DND-41 (cell line): Measurements from ENCODE around the gene DTX1.

Source experiments
- ATAC-seq: fragments of 200-7000 bp; cut with Tn5 transposase; 3 replicates; pipeline ENCODE4 v1.9.1; 2021; ENCODE audit warnings: low read depth; ENCODE audit not compliant: insufficient read depth
- DNase-seq: peaks from one replicate; pipeline ENCODE4 v3.0.0-alpha.2; 2020
- H2AFZ ChIP-seq: 2 replicates; pipeline ENCODE4 v1.6.0; 2012; ENCODE audit warnings: low read depth, low read length
- H3K27ac ChIP-seq: 2 replicates; pipeline ENCODE4 v1.5.1; 2012; ENCODE audit warnings: low read length, inconsistent platforms
- H3K27me3 ChIP-seq: fragments of 200-600 bp; sonication (generic); 2 replicates; pipeline ENCODE4 v1.6.0; 2012; ENCODE audit warnings: low read length, mild to moderate bottlenecking, inconsistent platforms; ENCODE audit not compliant: insufficient read depth, poor library complexity
- H3K36me3 ChIP-seq: 2 replicates; pipeline ENCODE4 v1.5.1; 2012; ENCODE audit warnings: low read length, inconsistent platforms; ENCODE audit not compliant: insufficient read depth
- H3K4me1 ChIP-seq: 2 replicates; pipeline ENCODE4 v1.5.1; 2012; ENCODE audit warnings: mild to moderate bottlenecking, low read length; ENCODE audit not compliant: insufficient read depth
- H3K4me2 ChIP-seq: 2 replicates; pipeline ENCODE4 v1.6.0; 2012; ENCODE audit warnings: mild to moderate bottlenecking, moderate library complexity, low read length, inconsistent platforms; ENCODE audit not compliant: insufficient read depth
- H3K4me3 ChIP-seq, 2 experiments: fragments of 200-600 bp in 1 of 2; shearing (Covaris generic) in 1 of 2; 2 replicates each; pipeline ENCODE4 v1.5.1; 2012 to 2016; ENCODE audit warnings: inconsistent platforms in 2 of 2, low read length in 2 of 2, mild to moderate bottlenecking in 2 of 2, low read depth in 1 of 2, moderate library complexity in 1 of 2
- H3K79me2 ChIP-seq: 2 replicates; pipeline ENCODE4 v1.6.0; 2012; ENCODE audit warnings: low read length, inconsistent platforms; ENCODE audit not compliant: insufficient read depth
- H3K9ac ChIP-seq: 2 replicates; pipeline ENCODE4 v1.6.0; 2012; ENCODE audit warnings: low read depth, mild to moderate bottlenecking, inconsistent platforms, low read length, moderate library complexity
- H3K9me3 ChIP-seq: 2 replicates; pipeline ENCODE4 v1.5.1; 2012; ENCODE audit warnings: low read length, moderate library complexity, mild to moderate bottlenecking, inconsistent platforms; ENCODE audit not compliant: insufficient read depth, severe bottlenecking
- H4K20me1 ChIP-seq: 2 replicates; pipeline ENCODE4 v1.6.0; 2012; ENCODE audit warnings: low read length; ENCODE audit not compliant: insufficient read depth
- CTCF ChIP-seq: IDR thresholded peaks from 2 replicates; pipeline ENCODE4 v1.5.1; 2012; ENCODE audit warnings: borderline replicate concordance, low read length, moderate library complexity, mild to moderate bottlenecking; ENCODE audit not compliant: poor library complexity, severe bottlenecking; ENCODE audit errors: extremely low read depth
- EZH2 ChIP-seq: IDR thresholded peaks from 3 replicates; pipeline ENCODE4 v1.6.1; 2012; ENCODE audit warnings: borderline replicate concordance, low read depth, mild to moderate bottlenecking, moderate library complexity, low read length, inconsistent platforms; ENCODE audit not compliant: severe bottlenecking

Gene DTX1

GRCh38 chr12:113059071-113059595, 2.6 kb downstream of the DTX1 start:
- Histone ChIP-seq H3K4me1 (peaks cover 87% of the 10 kb centered on the region), H4K20me1 (peaks cover 59% of the 10 kb centered on the region), H3K9me3 (no peaks in the 10 kb centered on the region), H3K27me3 (no peaks in the 10 kb centered on the region), H3K27ac (peak overlapping the region; percentile 93), H2AFZ (no peak overlapping the region), H3K4me3 (peak overlapping the region; percentile 74 to 84), H3K36me3 (peaks cover 68% of the 10 kb centered on the region), H3K9ac (peak overlapping the region; percentile 86), H3K4me2 (peak overlapping the region; percentile 82), H3K79me2 (peaks cover 100% of the 10 kb centered on the region)
- no peak for TF ChIP-seq CTCF
- TF ChIP-seq EZH2 = no peak
- DNase-seq (peak; percentile 68), ATAC-seq (peak; percentile 19)

DNA sequence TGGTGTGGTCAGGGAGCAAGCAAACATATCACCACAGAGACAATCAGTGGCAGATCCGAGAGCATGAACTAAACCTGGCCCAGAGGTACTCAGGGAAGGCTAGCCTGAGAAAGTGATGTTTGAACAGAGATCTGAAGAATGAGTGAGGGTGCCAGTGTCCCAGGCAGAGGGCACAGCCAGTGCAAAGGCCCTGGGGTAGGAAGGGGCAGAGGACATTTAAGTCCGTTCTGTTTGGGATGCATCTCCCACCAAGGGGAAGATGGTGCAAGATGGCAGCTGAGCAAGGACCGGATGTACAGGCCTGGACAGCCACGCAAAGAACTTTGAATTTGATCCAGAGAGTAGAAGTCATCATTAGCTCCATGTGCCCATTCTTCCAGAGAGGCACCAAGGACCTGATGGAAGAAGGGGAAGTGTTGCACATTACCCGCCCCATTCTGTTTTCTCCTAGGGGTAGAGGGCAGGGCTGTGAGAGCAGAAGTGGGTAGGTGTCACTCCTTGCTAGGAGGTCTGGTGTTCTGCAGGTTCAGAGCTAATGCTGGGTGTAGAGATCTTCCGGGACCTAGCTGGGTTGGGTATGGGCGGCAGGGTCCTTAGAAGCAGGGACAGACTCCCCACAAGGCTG, 3.9 kb downstream of the DTX1 start:
- Histone ChIP-seq H3K4me1 (peaks cover 87% of the 10 kb centered on the region), H2AFZ (no peak overlapping the region), H3K27ac (peak overlapping the region; percentile 93), H3K36me3 (peaks cover 81% of the 10 kb centered on the region), H3K79me2 (peaks cover 100% of the 10 kb centered on the region), H3K9ac (peak overlapping the region; percentile 86), H3K9me3 (no peaks in the 10 kb centered on the region), H3K4me3 (peak overlapping the region; percentile 74 to 84; a peak in 3 of 4 replicates), H4K20me1 (peaks cover 72% of the 10 kb centered on the region), H3K27me3 (no peaks in the 10 kb centered on the region), H3K4me2 (peak overlapping the region; percentile 82)
- TF ChIP-seq CTCF (no peak), EZH2 (no peak)
- DNase-seq (peak; percentile 46), ATAC-seq (no peak)

- H3K9me3 ChIP-seq = no peaks in the 10 kb centered on the region
- no peak for TF ChIP-seq EZH2
- peak; percentile 6 for TF ChIP-seq CTCF
- H3K4me2 ChIP-seq = peak overlapping the region; percentile 82
- peaks cover 86% of the 10 kb centered on the region for H3K4me1 ChIP-seq
- no peak overlapping the region for H2AFZ ChIP-seq
- peaks cover 100% of the 10 kb centered on the region for H3K79me2 ChIP-seq
- peak overlapping the region; percentile 93 for H3K27ac ChIP-seq
- peak overlapping the region; percentile 74 to 84; a peak in 3 of 4 replicates for H3K4me3 ChIP-seq
- H4K20me1 ChIP-seq = peaks cover 78% of the 10 kb centered on the region
- DNase-seq (peak; percentile 62), ATAC-seq (no peak)
- no peaks in the 10 kb centered on the region for H3K27me3 ChIP-seq
- peak overlapping the region; percentile 86 for H3K9ac ChIP-seq
- peaks cover 89% of the 10 kb centered on the region for H3K36me3 ChIP-seq
These were observed 4.6 kb downstream of the DTX1 start for GRCh38 chr12:113061061-113061694.
